Adipocyte (in vitro differentiated cells): ENCODE results near the gene GRHPR.

Experiments used
- DNase-seq: peaks from one replicate; pipeline ENCODE4 v3.0.0-alpha.2; 2015; ENCODE audit warnings: low read depth
- H3K27me3 ChIP-seq: replicated peaks from 2 replicates; pipeline ENCODE4 v1.7.0; 2013; ENCODE audit warnings: mild to moderate bottlenecking, low read length, moderate library complexity; ENCODE audit not compliant: control insufficient read depth, insufficient read depth
- H3K36me3 ChIP-seq: 2 replicates; pipeline ENCODE4 v1.7.0; 2013; ENCODE audit warnings: low read length, mild to moderate bottlenecking, moderate library complexity; ENCODE audit not compliant: control insufficient read depth, insufficient read depth, severe bottlenecking
- H3K4me1 ChIP-seq: 2 replicates; pipeline ENCODE4 v1.7.0; 2013; ENCODE audit warnings: mild to moderate bottlenecking, low read length, moderate library complexity; ENCODE audit not compliant: control insufficient read depth, insufficient read depth
- H3K4me3 ChIP-seq: 2 replicates; pipeline ENCODE4 v1.7.0; 2013; ENCODE audit warnings: mild to moderate bottlenecking, low read length, moderate library complexity
- H3K9ac ChIP-seq: 2 replicates; pipeline ENCODE4 v1.7.0; 2013; ENCODE audit warnings: mild to moderate bottlenecking, low read length, moderate library complexity
- H3K9me3 ChIP-seq: 2 replicates; pipeline ENCODE4 v1.7.0; 2013; ENCODE audit warnings: mild to moderate bottlenecking, low read length, moderate library complexity; ENCODE audit not compliant: control insufficient read depth

Gene GRHPR

GRCh38 chr9:37437621-37438020, 15.1 kb downstream of the GRHPR start:
- no peak for DNase-seq
- H3K9ac ChIP-seq, result no peak overlapping the region
- peaks cover 22% of the 10 kb centered on the region for H3K4me1 ChIP-seq
- H3K36me3 ChIP-seq, result peaks cover 92% of the 10 kb centered on the region
- no peaks in the 10 kb centered on the region for H3K9me3 ChIP-seq
- H3K27me3 ChIP-seq, result no peaks in the 10 kb centered on the region
- H3K4me3 ChIP-seq, result no peak overlapping the region

GRCh38 chr9:37438359-37438758, 15.9 kb downstream of the GRHPR start:
- peaks cover 94% of the 10 kb centered on the region for H3K36me3 ChIP-seq

DNA sequence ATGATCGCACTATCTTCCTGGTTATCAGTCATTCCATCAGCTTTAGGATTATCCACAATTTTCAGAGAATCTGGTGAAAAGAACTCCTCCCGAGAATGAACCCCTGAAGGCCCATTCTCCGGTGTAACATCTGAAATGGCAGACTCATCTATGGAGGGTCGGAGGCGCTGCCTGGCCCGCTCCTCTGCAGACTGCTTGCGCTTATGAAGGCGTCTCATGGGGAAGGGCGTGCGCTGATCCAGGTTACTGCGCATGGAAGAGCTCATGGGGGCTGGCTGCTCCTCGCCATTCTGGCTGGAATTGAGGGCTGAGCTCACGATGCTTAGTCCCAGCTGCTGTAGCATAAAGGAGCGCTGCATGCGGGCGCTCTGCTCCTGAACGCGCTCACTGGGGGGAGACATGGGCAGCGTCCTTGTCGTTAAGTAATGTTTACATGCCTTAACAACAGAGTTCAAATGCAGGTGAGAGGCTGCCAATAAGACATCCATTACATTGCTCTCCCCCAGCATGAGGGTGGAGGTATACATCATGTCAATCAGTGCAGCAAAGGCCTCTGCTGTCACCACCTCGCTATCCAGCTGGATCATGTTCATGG, 19.4 kb downstream of the GRHPR start:
- Histone ChIP-seq H3K4me1 (no peaks in the 10 kb centered on the region), H3K27me3 (no peaks in the 10 kb centered on the region), H3K9ac (no peak overlapping the region), H3K36me3 (peaks cover 69% of the 10 kb centered on the region), H3K4me3 (no peak overlapping the region), H3K9me3 (no peaks in the 10 kb centered on the region)
- no peak for DNase-seq

More at GRCh38 chr9:37438359-37438758, 15.9 kb downstream of the GRHPR start:
- DNase-seq, result no peak
- H3K9me3 ChIP-seq, result no peaks in the 10 kb centered on the region
- H3K27me3 ChIP-seq, result no peaks in the 10 kb centered on the region
- H3K9ac ChIP-seq, result no peak overlapping the region
- peaks cover 16% of the 10 kb centered on the region for H3K4me1 ChIP-seq
- H3K4me3 ChIP-seq, result no peak overlapping the region

GRCh38 chr9:37442556-37442955, 20.1 kb downstream of the GRHPR start:
- DNase-seq, result no peak
- H3K36me3 ChIP-seq, result peaks cover 62% of the 10 kb centered on the region
- no peaks in the 10 kb centered on the region for H3K9me3 ChIP-seq
- H3K9ac ChIP-seq, result no peak overlapping the region
- H3K27me3 ChIP-seq, result no peaks in the 10 kb centered on the region
- no peak overlapping the region for H3K4me3 ChIP-seq
- H3K4me1 ChIP-seq, result no peaks in the 10 kb centered on the region

- H3K9me3 ChIP-seq, result no peaks in the 10 kb centered on the region
- peaks cover 52% of the 10 kb centered on the region for H3K36me3 ChIP-seq
- DNase-seq, result no peak
- no peaks in the 10 kb centered on the region for H3K4me1 ChIP-seq
- H3K9ac ChIP-seq, result no peak overlapping the region
- no peak overlapping the region for H3K4me3 ChIP-seq
- H3K27me3 ChIP-seq, result no peaks in the 10 kb centered on the region
Observed at GRCh38 chr9:37443566-37443965, 21.1 kb downstream of the GRHPR start.

DNA sequence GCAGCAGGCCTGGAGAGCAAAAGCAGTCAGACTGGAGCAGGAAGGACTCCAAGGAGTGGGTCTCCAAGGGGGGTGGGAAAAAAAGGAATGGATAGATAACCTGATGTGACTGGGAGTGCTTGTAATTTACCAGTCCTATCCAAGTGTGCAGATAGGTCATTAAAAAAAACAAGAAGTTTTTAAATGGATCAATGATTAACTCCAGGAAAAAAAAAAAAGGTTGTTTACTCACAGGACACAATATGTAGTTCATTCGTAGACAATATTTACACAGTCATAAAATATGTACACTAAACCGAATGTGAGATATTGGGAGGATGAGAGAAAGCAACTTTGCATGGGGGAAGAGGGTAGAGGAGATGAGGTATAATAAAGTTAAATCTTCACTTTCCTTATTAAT, 22.4 kb downstream of the GRHPR start:
- peaks cover 45% of the 10 kb centered on the region for H3K36me3 ChIP-seq
- no peak for DNase-seq
- H3K4me1 ChIP-seq, result peaks cover under 1% of the 10 kb centered on the region
- H3K27me3 ChIP-seq, result no peaks in the 10 kb centered on the region
- H3K9me3 ChIP-seq, result no peaks in the 10 kb centered on the region
- H3K4me3 ChIP-seq, result no peak overlapping the region
- no peak overlapping the region for H3K9ac ChIP-seq

- Histone ChIP-seq H3K9ac (no peak overlapping the region), H3K4me3 (no peak overlapping the region), H3K36me3 (peaks cover 41% of the 10 kb centered on the region), H3K4me1 (peaks cover 4% of the 10 kb centered on the region), H3K27me3 (no peaks in the 10 kb centered on the region), H3K9me3 (no peaks in the 10 kb centered on the region)
- no peak for DNase-seq
Observed at GRCh38 chr9:37445832-37446231, 23.3 kb downstream of the GRHPR start.

DNA sequence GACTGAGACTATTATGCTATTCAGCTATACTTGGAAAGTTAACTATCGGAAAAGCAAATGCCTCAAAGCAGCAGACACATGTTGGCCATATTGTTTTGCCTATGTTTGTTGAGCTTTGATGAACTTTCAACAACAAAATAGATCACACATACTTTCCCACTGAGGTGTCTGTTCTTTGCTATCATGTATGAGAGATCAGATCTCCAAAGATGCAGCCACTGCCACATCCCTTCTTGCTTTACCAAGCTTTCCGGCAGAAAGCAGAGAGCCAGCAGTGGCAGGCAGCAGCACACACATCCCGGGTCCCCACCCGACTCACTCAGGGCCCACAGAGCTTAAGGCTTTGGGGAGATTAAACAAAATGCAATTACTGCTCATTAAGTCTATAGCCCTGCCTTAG, 23.9 kb downstream of the GRHPR start:
- H3K4me1 ChIP-seq, result peaks cover 4% of the 10 kb centered on the region
- H3K36me3 ChIP-seq, result peaks cover 35% of the 10 kb centered on the region
- no peak overlapping the region for H3K4me3 ChIP-seq
- no peak overlapping the region for H3K9ac ChIP-seq
- no peaks in the 10 kb centered on the region for H3K27me3 ChIP-seq
- peak; percentile 15 for DNase-seq
- H3K9me3 ChIP-seq, result no peaks in the 10 kb centered on the region

DNA sequence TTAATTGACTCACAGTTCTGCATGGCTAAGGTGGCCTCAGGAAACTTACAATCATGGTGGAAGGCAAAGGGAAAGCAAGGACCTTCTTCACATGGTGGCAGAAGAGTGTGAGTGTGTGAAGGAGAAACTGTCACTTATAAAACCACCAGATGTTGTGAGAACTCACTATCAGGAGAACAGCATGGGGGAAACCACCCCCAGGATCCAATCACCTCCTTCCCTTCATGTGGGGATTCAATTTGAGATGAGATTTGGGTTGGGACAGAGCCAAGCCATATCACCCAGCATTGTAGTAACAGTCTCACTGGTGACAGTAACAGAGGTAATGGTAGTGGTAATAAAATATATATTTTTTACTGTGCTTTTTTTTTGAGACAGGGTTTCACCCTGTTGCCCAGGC, 24.6 kb downstream of the GRHPR start:
- Histone ChIP-seq H3K36me3 (peaks cover 28% of the 10 kb centered on the region), H3K9me3 (no peaks in the 10 kb centered on the region), H3K4me3 (no peak overlapping the region), H3K4me1 (peaks cover 5% of the 10 kb centered on the region), H3K27me3 (no peaks in the 10 kb centered on the region), H3K9ac (no peak overlapping the region)
- no peak for DNase-seq

DNA sequence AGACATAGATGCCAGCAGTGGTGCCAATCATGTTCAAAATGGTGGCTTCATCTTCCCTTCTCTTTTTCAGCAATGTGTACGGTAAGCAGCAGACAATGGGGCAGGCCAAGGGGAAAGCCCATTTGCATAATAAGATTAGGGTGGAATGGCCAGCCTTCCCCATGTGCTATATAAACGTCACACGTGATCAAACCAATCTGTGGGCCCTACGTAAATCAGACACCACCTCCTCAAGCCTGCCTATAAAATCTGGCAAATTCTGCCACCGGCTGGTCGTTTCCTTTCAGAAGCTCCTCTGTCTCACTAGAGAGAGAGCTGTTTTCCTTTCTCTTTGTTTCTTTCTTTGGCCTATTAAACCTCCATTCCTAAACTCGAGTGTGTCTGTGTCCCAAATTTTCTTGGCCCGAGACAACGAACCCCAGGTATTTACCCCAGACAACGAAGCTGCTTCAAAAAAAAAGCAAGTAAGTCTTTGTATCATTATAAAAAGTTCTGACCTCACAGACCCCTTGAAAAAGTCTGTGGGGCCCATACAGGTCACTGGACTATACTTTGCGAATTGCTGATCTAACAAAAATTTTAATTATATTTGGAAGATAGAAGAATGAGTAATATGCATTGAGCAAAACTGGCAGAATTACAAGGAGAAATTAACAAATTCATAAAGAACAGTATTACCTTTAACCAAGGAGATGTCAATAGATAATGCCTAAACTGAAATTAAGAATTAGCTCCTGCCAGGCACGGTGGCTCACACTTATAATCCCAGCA, 27.6 kb downstream of the GRHPR start:
- H3K36me3 ChIP-seq, result peaks cover 15% of the 10 kb centered on the region
- H3K4me1 ChIP-seq, result peaks cover 22% of the 10 kb centered on the region
- H3K9ac ChIP-seq, result no peak overlapping the region
- H3K27me3 ChIP-seq, result no peaks in the 10 kb centered on the region
- DNase-seq, result no peak
- H3K4me3 ChIP-seq, result no peak overlapping the region
- H3K9me3 ChIP-seq, result no peaks in the 10 kb centered on the region

DNA sequence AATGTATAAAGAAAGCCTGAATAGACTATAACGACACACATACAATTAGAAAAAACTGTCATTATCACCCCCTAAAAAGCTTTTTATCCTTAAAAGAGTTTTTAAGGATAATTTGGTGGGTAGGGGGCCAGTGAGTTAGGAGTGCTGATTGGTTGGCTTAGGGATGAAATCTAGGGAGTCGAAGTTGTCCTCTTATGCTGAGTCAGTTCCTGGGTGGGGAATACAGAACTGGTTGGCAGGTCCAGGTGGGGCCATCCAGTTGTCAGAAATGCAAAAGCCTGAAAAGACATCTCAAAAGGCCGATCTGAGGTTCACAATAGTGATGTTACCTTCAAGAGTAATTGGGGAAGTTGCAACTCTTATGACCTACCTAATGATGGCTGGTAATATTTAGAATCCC, 29.1 kb downstream of the GRHPR start:
- no peaks in the 10 kb centered on the region for H3K9me3 ChIP-seq
- peaks cover 14% of the 10 kb centered on the region for H3K36me3 ChIP-seq
- H3K9ac ChIP-seq, result no peak overlapping the region
- no peak overlapping the region for H3K4me3 ChIP-seq
- H3K27me3 ChIP-seq, result no peaks in the 10 kb centered on the region
- no peak for DNase-seq
- H3K4me1 ChIP-seq, result peaks cover 22% of the 10 kb centered on the region
